ENCODE data around the gene NSUN3.
"Not testable (repeated sequence)": the region's sequence is repeated elsewhere in the genome, so short reads cannot be mapped to it uniquely, and the experiment has no call there.

Gene NSUN3

GRCh38 chr3:94069194-94069813 is 6.4 kb downstream of the NSUN3 start:
- DNase-seq = peak; percentile 30

DNA sequence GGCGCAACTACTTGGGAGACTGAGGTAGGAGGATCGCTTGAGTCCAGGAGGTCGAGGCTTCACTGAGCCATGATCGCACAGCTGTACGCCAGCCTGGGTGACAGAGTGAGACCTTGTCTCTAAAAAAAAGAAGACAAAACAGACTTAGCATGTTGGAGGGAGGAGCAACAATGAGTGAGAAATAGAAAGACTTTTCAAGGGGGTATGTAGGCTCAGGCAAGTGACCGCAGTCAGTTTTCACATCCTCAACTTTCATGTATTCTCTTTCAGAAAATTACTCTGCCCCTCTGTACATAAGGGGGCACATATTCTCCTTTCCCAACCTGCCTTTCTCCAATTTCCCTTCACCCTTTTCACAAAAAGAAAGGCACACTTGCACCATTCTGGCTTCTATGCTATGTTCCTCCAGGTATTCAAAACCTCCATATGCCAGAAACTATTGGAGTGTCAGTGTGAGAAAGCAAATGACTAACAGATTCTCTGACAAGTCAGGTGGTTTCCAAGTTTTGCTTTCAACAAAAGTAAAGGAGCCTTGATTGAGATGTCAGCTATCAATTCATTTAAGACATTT is 7.6 kb downstream of the NSUN3 start:
- DNase-seq = no peak

DNA sequence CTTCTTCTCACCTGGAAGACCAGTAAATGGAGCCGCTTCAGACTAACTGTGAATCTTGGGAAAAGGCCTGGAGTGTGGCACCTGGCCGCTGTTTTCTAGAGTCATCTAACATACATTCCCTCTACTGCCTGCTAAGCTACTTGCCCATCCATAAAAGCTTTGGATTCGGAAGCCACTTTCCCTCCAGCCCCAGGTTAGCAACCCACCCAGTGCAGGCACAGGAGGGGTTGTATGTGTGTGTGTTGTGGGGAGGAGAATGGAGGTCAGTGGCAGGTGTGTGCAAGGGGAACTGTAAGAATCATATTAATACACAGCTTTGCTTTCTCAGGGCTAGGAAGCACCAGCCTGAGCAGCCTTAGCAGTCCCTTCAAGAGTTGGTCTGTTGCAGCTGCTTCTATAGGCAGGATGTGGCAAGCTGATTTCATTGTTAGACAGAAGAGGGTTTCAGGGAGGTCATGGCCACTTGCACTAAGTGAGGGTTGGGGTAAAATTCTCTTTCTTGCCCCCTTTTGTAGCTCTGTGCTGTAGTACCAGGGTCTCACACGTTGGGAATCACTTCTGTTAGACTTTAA is 8.9 kb downstream of the NSUN3 start:
- DNase-seq = no peak

DNA sequence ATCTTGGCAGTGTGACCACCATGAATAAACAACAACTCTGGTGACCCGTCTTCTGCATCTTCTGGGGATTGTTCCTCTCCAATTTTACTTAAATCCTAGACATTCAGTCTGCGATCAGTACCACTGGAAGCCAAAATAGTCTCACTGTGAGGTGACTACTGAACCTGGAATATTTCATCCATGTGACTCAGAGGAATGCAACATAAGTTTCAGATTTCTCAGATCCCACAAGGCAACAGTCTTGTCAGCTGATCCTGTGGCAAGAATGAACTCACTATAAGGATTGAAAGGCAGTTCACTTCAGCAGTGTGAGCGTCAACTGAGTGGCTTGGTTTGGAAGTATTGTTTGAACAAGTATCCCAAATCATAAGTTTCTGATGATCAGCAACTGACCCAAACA is 13.2 kb downstream of the NSUN3 start:
- no peak for DNase-seq

DNA sequence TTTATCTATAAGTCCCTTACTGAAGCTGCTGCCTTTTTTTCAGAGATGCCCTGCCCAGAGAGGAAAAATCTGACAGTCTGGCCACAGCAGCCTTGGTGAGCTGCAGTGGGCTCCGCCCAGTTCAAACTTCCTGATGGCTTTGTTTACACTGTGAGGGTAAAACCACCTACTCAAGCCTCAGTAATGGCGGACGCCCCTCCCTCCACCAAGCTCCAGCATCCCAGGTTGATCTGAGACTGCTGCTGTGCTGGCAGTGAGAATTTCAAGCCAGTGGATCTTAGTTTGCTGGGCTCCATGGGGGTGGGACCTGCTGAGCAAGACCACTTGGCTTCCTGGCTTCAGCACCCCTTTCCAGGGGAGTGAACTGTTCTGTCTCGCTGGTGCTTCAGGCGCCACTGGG is 17.7 kb downstream of the NSUN3 start:
- DNase-seq = peak; percentile 31

DNA sequence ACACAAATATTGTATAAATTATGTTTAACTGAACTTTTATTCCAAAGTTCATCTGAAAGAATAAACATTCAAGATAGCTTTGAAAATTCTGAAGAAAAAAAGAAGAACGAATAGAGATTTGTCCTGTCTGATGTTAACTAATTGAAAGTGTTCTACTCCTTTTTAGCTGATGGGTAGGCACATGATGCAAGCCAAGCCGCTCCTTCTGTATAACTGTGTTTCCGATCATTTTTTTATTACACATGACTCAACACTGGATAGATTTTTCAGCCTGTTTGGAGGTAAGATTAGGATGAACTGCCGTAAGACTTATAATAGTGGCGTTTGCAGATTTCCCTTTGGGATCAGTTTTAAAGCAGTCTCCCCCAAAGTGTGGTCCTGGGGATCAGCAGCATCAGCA is 19.0 kb downstream of the NSUN3 start:
- DNase-seq = no peak

DNA sequence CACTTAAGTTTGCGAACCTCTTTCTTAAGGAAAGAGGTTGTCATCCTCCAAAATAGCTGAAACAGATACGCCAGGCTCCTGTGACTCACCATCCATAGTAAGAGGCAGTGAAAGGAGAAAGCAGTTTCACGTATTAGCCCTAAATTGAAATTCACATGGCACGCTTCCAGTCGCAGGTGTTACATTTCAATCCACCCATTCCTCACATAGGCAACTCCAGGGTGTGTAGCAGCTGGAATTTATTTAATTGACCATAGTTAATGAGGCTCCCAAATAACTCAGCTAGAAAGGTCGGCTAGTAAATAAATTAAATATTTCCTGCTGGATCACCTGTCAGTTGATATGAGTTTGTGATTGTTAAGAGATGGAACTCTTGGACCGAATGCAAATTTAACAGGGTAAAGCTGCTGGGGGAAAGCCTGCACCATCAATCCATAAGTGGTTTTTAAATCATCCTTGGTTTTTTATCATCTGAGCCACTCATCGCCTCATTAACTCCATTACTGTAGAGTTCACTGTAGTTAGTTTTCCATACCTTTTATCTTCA is 19.6 kb downstream of the NSUN3 start:
- DNase-seq = no peak

GRCh38 chr3:94083261-94083660 is 20.4 kb downstream of the NSUN3 start:
- peak; percentile 6 for DNase-seq

DNA sequence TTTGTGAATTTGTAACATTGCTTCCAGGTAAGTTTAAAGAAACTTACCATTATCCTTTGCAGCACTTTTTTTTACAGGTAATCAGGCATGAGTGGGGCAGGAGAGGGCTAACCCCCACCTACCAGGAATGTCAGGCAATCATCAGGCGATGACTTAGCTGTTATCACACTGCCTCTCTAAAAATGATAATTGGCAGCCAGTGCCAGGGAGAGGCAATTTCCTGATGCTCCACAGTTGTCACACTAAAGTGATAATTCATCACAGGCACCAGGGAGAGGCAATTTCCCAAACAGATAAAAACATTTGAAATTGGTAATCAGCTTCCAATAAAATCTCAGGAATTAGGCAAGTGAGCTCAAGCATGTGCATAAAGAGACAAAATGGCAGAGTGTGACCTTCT is 26.3 kb downstream of the NSUN3 start:
- DNase-seq = no peak

- DNase-seq = no peak
Observed at GRCh38 chr3:94092086-94092485, 29.2 kb downstream of the NSUN3 start.

DNA sequence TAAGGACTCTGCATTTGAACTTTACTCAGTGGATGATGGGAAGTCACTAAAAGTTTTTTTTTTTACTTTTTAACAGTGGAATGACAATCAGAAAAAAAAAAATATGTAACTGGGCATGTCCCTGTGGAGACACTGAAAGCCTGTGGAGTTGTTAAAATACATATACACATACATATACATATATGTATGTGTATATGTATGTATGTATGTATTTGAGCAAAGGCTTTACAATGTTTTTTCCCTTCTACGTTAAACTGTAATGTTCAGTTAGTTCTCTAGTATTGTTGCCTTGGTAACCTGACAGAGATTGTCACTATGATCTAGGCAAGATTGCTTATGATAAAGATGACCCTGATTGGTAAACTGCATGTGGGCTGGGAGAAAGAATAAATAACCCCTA is 30.3 kb downstream of the NSUN3 start:
- DNase-seq = no peak

- no peak for DNase-seq
Observed at GRCh38 chr3:94095111-94095510, 32.2 kb downstream of the NSUN3 start.

- no peak for DNase-seq
Observed at GRCh38 chr3:94098452-94098851, 35.6 kb downstream of the NSUN3 start.

- DNase-seq = no peak
Observed at GRCh38 chr3:94099311-94099710, 36.5 kb downstream of the NSUN3 start.

DNA sequence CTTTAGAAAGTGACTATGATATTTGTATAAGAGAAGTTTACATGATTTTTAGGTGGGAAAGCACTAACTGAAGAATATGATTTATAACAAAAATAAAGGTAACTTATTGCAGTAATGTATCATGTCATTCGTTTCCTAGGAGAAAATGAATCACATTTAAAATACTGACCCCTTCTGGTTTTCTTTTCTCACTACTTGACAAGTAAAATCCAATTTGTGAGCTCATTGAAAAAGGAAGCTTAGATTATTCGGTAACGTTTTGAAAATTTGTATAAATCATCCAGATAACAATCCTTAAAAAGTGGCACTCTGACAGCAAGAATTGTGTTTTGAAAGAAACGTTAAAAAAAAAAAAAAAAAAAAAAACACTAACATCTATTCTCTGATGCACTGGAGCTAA is 39.0 kb downstream of the NSUN3 start:
- DNase-seq = no peak

- no peak for DNase-seq
Observed at GRCh38 chr3:94106268-94106667, 43.4 kb downstream of the NSUN3 start.

- DNase-seq = not testable (repeated sequence)
Observed at GRCh38 chr3:94110232-94110631, 47.4 kb downstream of the NSUN3 start.

- no peak for DNase-seq
Observed at GRCh38 chr3:94110854-94111253, 48.0 kb downstream of the NSUN3 start.

GRCh38 chr3:94114666-94115065 is 51.8 kb downstream of the NSUN3 start:
- no peak for DNase-seq

DNA sequence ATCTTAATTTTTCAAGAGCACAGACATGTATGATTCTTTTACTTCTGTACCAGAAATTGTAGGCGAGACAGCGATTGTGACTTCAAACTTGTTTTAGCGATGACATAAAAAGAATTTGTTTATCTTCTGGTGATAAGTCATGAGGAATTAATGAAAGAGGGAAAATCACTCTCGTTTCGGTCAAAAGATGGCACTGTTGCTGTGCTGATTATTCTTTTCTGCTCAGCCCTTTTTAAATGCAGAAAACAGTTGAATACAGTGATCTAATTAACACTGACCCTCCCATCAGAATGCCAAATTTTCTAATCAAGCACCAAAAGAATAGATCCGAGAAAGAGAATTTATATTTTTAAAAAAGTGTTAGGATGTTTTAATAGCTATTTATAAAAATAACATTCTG is 52.6 kb downstream of the NSUN3 start:
- no peak for DNase-seq

- no peak for DNase-seq
Observed at GRCh38 chr3:94117729-94118128, 54.9 kb downstream of the NSUN3 start.

DNA sequence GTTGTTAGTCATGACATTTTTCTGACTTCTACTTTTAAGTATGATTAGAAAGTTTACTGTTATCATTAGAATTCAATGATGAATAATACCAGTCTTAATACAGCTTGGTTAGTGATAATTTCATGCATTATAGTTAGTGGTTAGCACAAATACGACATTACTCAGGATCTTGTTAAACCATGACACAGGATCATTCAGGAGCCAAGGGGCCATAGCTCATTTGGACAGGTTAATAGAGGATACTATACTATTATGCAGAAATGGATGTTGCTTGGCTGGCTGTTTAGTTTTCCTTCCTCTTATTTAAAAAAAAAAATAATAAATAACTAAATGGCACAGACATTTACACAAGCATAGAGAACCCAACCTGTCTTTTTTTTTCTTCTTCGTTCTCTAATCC is 55.5 kb downstream of the NSUN3 start:
- DNase-seq = no peak

DNA sequence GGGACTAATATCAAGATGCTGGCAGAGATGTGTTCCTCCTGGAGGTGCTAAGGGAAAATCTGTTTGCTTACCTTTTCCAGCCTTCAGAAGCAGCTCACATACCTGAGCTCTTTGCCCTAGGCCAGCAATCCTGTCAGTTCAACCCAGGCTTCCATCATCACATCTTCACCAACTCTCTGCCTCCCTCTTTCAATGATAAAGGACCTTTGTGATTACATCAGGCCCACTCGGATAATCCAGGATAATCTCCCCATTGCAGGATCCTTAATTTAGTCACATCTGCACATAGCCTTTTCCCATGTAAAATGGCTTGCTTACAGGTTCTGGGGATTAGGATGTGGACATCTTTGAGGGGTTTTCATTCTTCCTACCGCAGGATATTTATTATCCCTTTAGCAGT is 58.3 kb downstream of the NSUN3 start:
- no peak for DNase-seq

- DNase-seq = no peak
Observed at GRCh38 chr3:94127115-94127514, 64.3 kb downstream of the NSUN3 start.

- no peak for DNase-seq
Observed at GRCh38 chr3:94130690-94131089, 67.8 kb downstream of the NSUN3 start.
